NK-92 treated with Interleukin-12 subunit alpha and Interleukin-12 subunit beta, amount 100 ng/mL, for 24 hours (cell line): ENCODE results near the gene KCTD15.

Source experiments
- DNase-seq: peaks from one replicate; lab custom pipeline; 2025; lab: John Stamatoyannopoulos, UW

Gene KCTD15

GRCh38 chr19:33860312-33861090 lies 63.8 kb downstream of the KCTD15 start:
- DNase-seq, result no peak

GRCh38 chr19:33861950-33862349 lies 65.3 kb downstream of the KCTD15 start:
- DNase-seq, result no peak

- no peak for DNase-seq
Observed at GRCh38 chr19:33862981-33863380, 66.3 kb downstream of the KCTD15 start.

GRCh38 chr19:33863436-33863835 lies 66.8 kb downstream of the KCTD15 start:
- DNase-seq, result no peak

- no peak for DNase-seq
Observed at GRCh38 chr19:33864311-33864850, 67.7 kb downstream of the KCTD15 start.

- no peak for DNase-seq
Observed at GRCh38 chr19:33865306-33865705, 68.6 kb downstream of the KCTD15 start.
